Peyer's patch (tissue), 4 donors: Measurements from ENCODE around the gene ABLIM2.

Source experiments
- CTCF ChIP-seq, 6 experiments: fragments of 450-650 bp in 4 of 6; fragments of 200-600 bp in 2 of 6; sonication (generic) in 1 of 6; IDR thresholded peaks; one replicate each; pipeline ENCODE4 v1.5.1; 2017 to 2019; ENCODE audit warnings: antibody characterized with exemption in 6 of 6, mild to moderate bottlenecking in 3 of 6, moderate library complexity in 1 of 6
- POLR2A ChIP-seq, 2 donors: fragments of 450-650 bp; IDR thresholded peaks; one replicate each; pipeline ENCODE4 v1.5.1; 2017; ENCODE audit warnings: antibody characterized with exemption in 2 of 2, mild to moderate bottlenecking in 2 of 2, moderate library complexity in 2 of 2

GRCh38 chr4:8198906-8199593 lies 40.4 kb upstream of the ABLIM2 start, which contains the start of gene SH3TC1:
- no peak for TF ChIP-seq CTCF (IDR thresholded peaks at IDR 0.05)
- peak; percentile 41 to 64 for TF ChIP-seq POLR2A (IDR thresholded peaks at IDR 0.05)
